H1 (cell line): ENCODE data around the gene MYO1D. TPM values are rescaled to one million over a fixed set of nuclear protein-coding genes. Genes with fewer than 3 reads are reported as not detected.

Experiments used
- CTCF ChIA-PET: fragments of 300-600 bp; sonication (Branson Sonifier 250); formaldehyde crosslinking; loops from one replicate; lab custom pipeline; 2021; ENCODE audit not compliant: partially characterized antibody; lab: Charles Lee
- POLR2A ChIA-PET: fragments of 300-600 bp; sonication (Branson Sonifier 250); formaldehyde crosslinking; loops from one replicate; lab custom pipeline; 2021; ENCODE audit warnings: inconsistent platforms; ENCODE audit not compliant: partially characterized antibody; lab: Charles Lee
- DNase-seq, 2 experiments: peaks; one replicate each; pipeline versions ENCODE4 v3.0.0 to v3.0.0-alpha.2; 2010 to 2022; ENCODE audit warnings: low spot score in 2 of 2, low read depth in 1 of 2, mixed read lengths in 1 of 2
- FAIRE-seq: peaks from 2 replicates; lab custom pipeline; 2011; peaks lifted over from hg19 to GRCh38; lab: Jason Lieb, UNC
- H2AFZ ChIP-seq: 2 replicates; pipeline ENCODE4 v1.8.1; 2012; ENCODE audit warnings: low read length, inconsistent platforms
- H2AK5ac ChIP-seq: 2 replicates; pipeline ENCODE4 v1.6.1; 2013; ENCODE audit warnings: low read depth, low read length
- H2BK120ac ChIP-seq: replicated peaks from 2 replicates; pipeline ENCODE3; 2013; ENCODE audit warnings: low read depth, low read length, inconsistent platforms
- H2BK12ac ChIP-seq: 2 replicates; pipeline ENCODE4 v1.6.1; 2013; ENCODE audit warnings: low read depth, low read length
- H2BK15ac ChIP-seq: 2 replicates; pipeline ENCODE4 v1.6.1; 2013; ENCODE audit warnings: low read length
- H2BK20ac ChIP-seq: 2 replicates; pipeline ENCODE4 v1.6.1; 2013; ENCODE audit warnings: low read length
- H2BK5ac ChIP-seq: 2 replicates; pipeline ENCODE4 v1.6.1; 2013; ENCODE audit warnings: low read depth, low read length
- H3K14ac ChIP-seq: 2 replicates; pipeline ENCODE4 v1.6.1; 2013; ENCODE audit warnings: inconsistent platforms; ENCODE audit not compliant: insufficient read length
- H3K18ac ChIP-seq: 2 replicates; pipeline ENCODE4 v1.6.1; 2013; ENCODE audit warnings: low read length; ENCODE audit errors: extremely low read depth
- H3K23ac ChIP-seq: 2 replicates; pipeline ENCODE4 v1.6.1; 2013; ENCODE audit warnings: inconsistent platforms; ENCODE audit not compliant: insufficient read length
- H3K23me2 ChIP-seq: 2 replicates; pipeline ENCODE4 v1.6.1; 2013; ENCODE audit warnings: low read depth, low read length
- H3K27ac ChIP-seq: 2 replicates; pipeline ENCODE4 v1.6.1; 2011; ENCODE audit warnings: low read depth, low read length, inconsistent platforms
- H3K27me3 ChIP-seq, 4 experiments: replicated peaks in 1 of 4; 1 replicate in 1 of 4; 2 replicates in 3 of 4; pipeline versions ENCODE4 v1.6.1 to v1.8.1; 2011 to 2013; ENCODE audit warnings: low read length in 3 of 4, mild to moderate bottlenecking in 3 of 4, inconsistent platforms in 2 of 4, mixed read lengths in 2 of 4, moderate library complexity in 1 of 4; ENCODE audit not compliant: control insufficient read depth in 3 of 4, insufficient read depth in 3 of 4; ENCODE audit errors: extremely low read depth in 1 of 4
- H3K36me3 ChIP-seq, 4 experiments: 2 replicates each; pipeline versions ENCODE4 v1.6.1 to v1.8.1; 2011 to 2013; ENCODE audit warnings: mild to moderate bottlenecking in 4 of 4, low read length in 3 of 4, moderate library complexity in 2 of 4, control low read depth in 1 of 4, inconsistent platforms in 1 of 4; ENCODE audit not compliant: insufficient read depth in 4 of 4, control insufficient read depth in 2 of 4
- H3K4ac ChIP-seq: replicated peaks from 2 replicates; pipeline ENCODE3; 2013; ENCODE audit warnings: low read length, low read depth, mixed read lengths, inconsistent platforms; ENCODE audit not compliant: insufficient read length
- H3K4me1 ChIP-seq, 4 experiments: replicated peaks in 1 of 4; 1 replicate in 1 of 4; 2 replicates in 3 of 4; pipeline versions ENCODE4 v1.6.1 to v1.8.1; 2011 to 2013; ENCODE audit warnings: low read length in 3 of 4, inconsistent platforms in 2 of 4, mixed read lengths in 1 of 4; ENCODE audit not compliant: insufficient read depth in 4 of 4, control insufficient read depth in 3 of 4
- H3K4me2 ChIP-seq, 2 experiments: 2 replicates each; pipeline versions ENCODE4 v1.6.1 to v1.8.1; 2011 to 2013; ENCODE audit warnings: low read depth in 2 of 2, low read length in 2 of 2, control low read depth in 1 of 2, inconsistent platforms in 1 of 2, mild to moderate bottlenecking in 1 of 2; ENCODE audit not compliant: insufficient read depth in 1 of 2
- H3K4me3 ChIP-seq, 4 experiments: fragments of 200-600, 300-600 bp in 1 of 4; sonication (generic), shearing (Covaris generic), sonication (Bioruptor Twin) in 1 of 4; 2 replicates each; pipeline versions ENCODE4 v1.5.1 to v1.8.1; 2011 to 2016; ENCODE audit warnings: low read length in 4 of 4, low read depth in 3 of 4, control low read depth in 2 of 4, inconsistent platforms in 2 of 4, mild to moderate bottlenecking in 2 of 4, mixed read lengths in 1 of 4, moderate library complexity in 1 of 4; ENCODE audit not compliant: insufficient read depth in 2 of 4; ENCODE audit errors: extremely low read depth in 1 of 4
- H3K56ac ChIP-seq: replicated peaks from 2 replicates; pipeline ENCODE3; 2013; ENCODE audit warnings: low read depth, mild to moderate bottlenecking, mixed read lengths, low read length, inconsistent platforms; ENCODE audit not compliant: insufficient read length
- H3K79me1 ChIP-seq: 2 replicates; pipeline ENCODE4 v1.6.1; 2013; ENCODE audit warnings: low read depth, low read length, control low read depth
- H3K79me2 ChIP-seq, 2 experiments: 2 replicates each; pipeline versions ENCODE4 v1.6.1 to v1.8.1; 2012 to 2013; ENCODE audit warnings: low read length in 2 of 2, mild to moderate bottlenecking in 2 of 2, inconsistent platforms in 1 of 2; ENCODE audit not compliant: insufficient read depth in 2 of 2, control insufficient read depth in 1 of 2
- H3K9ac ChIP-seq, 4 experiments: replicated peaks in 1 of 4; 1 replicate in 1 of 4; 2 replicates in 3 of 4; pipeline versions ENCODE4 v1.6.1 to v1.8.1; 2011 to 2013; ENCODE audit warnings: low read depth in 3 of 4, low read length in 3 of 4, control low read depth in 2 of 4, mild to moderate bottlenecking in 2 of 4, moderate library complexity in 2 of 4, inconsistent platforms in 1 of 4; ENCODE audit errors: extremely low read depth in 1 of 4
- H3K9me3 ChIP-seq, 2 experiments: 2 replicates each; pipeline versions ENCODE4 v1.6.1 to v1.8.1; 2012 to 2013; ENCODE audit warnings: mild to moderate bottlenecking in 2 of 2, moderate library complexity in 2 of 2, control low read depth in 1 of 2, inconsistent platforms in 1 of 2, low read depth in 1 of 2, low read length in 1 of 2, mixed read lengths in 1 of 2; ENCODE audit not compliant: insufficient read depth in 2 of 2
- H4K20me1 ChIP-seq, 2 experiments: replicated peaks in 1 of 2; 2 replicates each; pipeline versions ENCODE3 to v1.8.1; 2011 to 2013; ENCODE audit warnings: inconsistent platforms in 2 of 2, low read length in 2 of 2, mild to moderate bottlenecking in 1 of 2; ENCODE audit not compliant: insufficient read depth in 2 of 2, control insufficient read depth in 1 of 2
- H4K5ac ChIP-seq: 2 replicates; pipeline ENCODE4 v1.6.1; 2013; ENCODE audit warnings: low read length, low read depth, mixed read lengths, inconsistent platforms; ENCODE audit not compliant: insufficient read length
- H4K8ac ChIP-seq: 2 replicates; pipeline ENCODE4 v1.8.0; 2013; ENCODE audit warnings: mild to moderate bottlenecking, moderate library complexity, low read length, inconsistent platforms; ENCODE audit not compliant: insufficient read depth; ENCODE audit errors: extremely low read depth
- H4K91ac ChIP-seq: replicated peaks from 2 replicates; pipeline ENCODE3; 2013; ENCODE audit warnings: low read length, mixed read lengths, inconsistent platforms; ENCODE audit not compliant: insufficient read length
- CBX8 ChIP-seq: fragments of 300-800, 300-1000 bp; sonication (generic); IDR thresholded peaks from 2 replicates; pipeline ENCODE4 v1.7.1; 2016; ENCODE audit warnings: low read depth, low read length, borderline replicate concordance
- CEBPB ChIP-seq: IDR thresholded peaks from 2 replicates; pipeline ENCODE4 v1.6.1; 2012; ENCODE audit warnings: low read depth, low read length
- FOSL1 ChIP-seq: IDR thresholded peaks from 2 replicates; pipeline ENCODE4 v1.6.1; 2011; ENCODE audit warnings: mild to moderate bottlenecking, low read depth, low read length, moderate library complexity; ENCODE audit not compliant: insufficient read depth
- GABPA ChIP-seq: IDR thresholded peaks from 2 replicates; pipeline ENCODE4 v1.6.1; 2011; ENCODE audit warnings: mild to moderate bottlenecking, low read length, moderate library complexity, borderline replicate concordance; ENCODE audit not compliant: insufficient read depth
- NRF1 ChIP-seq: IDR thresholded peaks from 2 replicates; pipeline ENCODE4 v1.6.1; 2011; ENCODE audit warnings: mild to moderate bottlenecking, low read depth, low read length, improper control_type of control experiment
- PHF8 ChIP-seq: fragments of 200-600 bp; sonication (generic); conservative IDR thresholded peaks from 2 replicates; pipeline ENCODE4 v1.7.1; 2012; ENCODE audit warnings: low read depth, mild to moderate bottlenecking, inconsistent platforms, low read length, moderate library complexity
- RNF2 ChIP-seq: fragments of 200-900, 300-1000 bp; sonication (generic); IDR thresholded peaks from 2 replicates; pipeline ENCODE4 v1.7.1; 2016; ENCODE audit warnings: borderline replicate concordance, low read depth, mild to moderate bottlenecking, antibody characterized with exemption, low read length; ENCODE audit not compliant: poor library complexity, severe bottlenecking; ENCODE audit errors: missing control alignments
- RXRA ChIP-seq: IDR thresholded peaks from 2 replicates; pipeline ENCODE4 v1.6.1; 2011; ENCODE audit warnings: low read depth, mild to moderate bottlenecking, low read length, moderate library complexity; ENCODE audit not compliant: insufficient read depth
- TCF12 ChIP-seq: IDR thresholded peaks from 2 replicates; pipeline ENCODE4 v1.6.1; 2011; ENCODE audit warnings: low read depth, mild to moderate bottlenecking, low read length
- WGBS, 2 experiments: shearing (Covaris generic) in 1 of 2; methylation state at CpG; one replicate each; pipeline versions ENCODE4 v1.1.6 to v1.1.7; 2013 to 2015; ENCODE audit warnings: low lambda C conversion rate in 2 of 2, mixed read lengths in 2 of 2, inconsistent platforms in 1 of 2, low coverage in 1 of 2, missing lambda C conversion rate in 1 of 2; ENCODE audit not compliant: insufficient replicate concordance in 2 of 2, insufficient coverage in 1 of 2, insufficient read length in 1 of 2; ENCODE audit errors: extremely low coverage in 1 of 2, missing lambda C conversion rate in 1 of 2; 5-methylcytosine and 5-hydroxymethylcytosine counted together
- polyA plus RNA-seq, 7 experiments: library from polyadenylated mRNA; depleted of rRNA in 3 of 7; stranded (reverse) in 5 of 7; unstranded in 2 of 7; fragments of >200 nt in 5 of 7; fragments of 200-250 nt in 2 of 7; gene quantifications; 1 replicate in 5 of 7; 2 replicates in 1 of 7; 4 replicates in 1 of 7; pipeline versions ENCODE4 v1.2.1 to v1.2.3, GENCODE V29; 2011 to 2013; ENCODE audit warnings: missing spikeins in 2 of 7, mixed read lengths in 2 of 7
- total RNA-seq: library from RNA; stranded (reverse); fragmentation: NEBNext Ultra II Directional; extraction: Animal tissue kit (Norgen Biotek cat#: 25700); gene quantifications from 2 replicates; pipeline ENCODE4 v1.2.1, GENCODE V29; 2021

The MYO1D gene
- total and polyA plus RNA-seq, 2 of the 8 experiments (the other 6 are each of a cell fraction or from before 2014, with no cell fraction given), result 6.5 to 25.4 TPM

GRCh38 chr17:32855620-32856019, 21.3 kb downstream of the MYO1D start:
- Histone ChIP-seq H2BK5ac (no peak overlapping the region), H3K9ac (no peak overlapping the region), H2BK15ac (no peak overlapping the region), H3K79me1 (no peaks in the 10 kb centered on the region; the same call in 1 of the 2 replicates), H3K36me3 (no peaks in the 10 kb centered on the region), H4K91ac (no peak overlapping the region), H2AFZ (no peak overlapping the region), H3K23ac (no peak overlapping the region), H4K20me1 (peaks cover 0 to 2% of the 10 kb centered on the region in 2 experiments), H3K27me3 (no peaks in the 10 kb centered on the region), H2AK5ac (no peak overlapping the region), H3K14ac (no peak overlapping the region), H3K18ac (no peak overlapping the region), H3K4me2 (no peak overlapping the region), H2BK12ac (no peak overlapping the region), H3K56ac (no peak overlapping the region), H3K27ac (no peak overlapping the region), H3K4ac (no peak overlapping the region), H3K23me2 (no peaks in the 10 kb centered on the region), H2BK20ac (no peak overlapping the region), H2BK120ac (no peak overlapping the region), H4K5ac (no peak overlapping the region), H4K8ac (no peak overlapping the region), H3K4me1 (peaks cover 0 to 3% (median 3%) of the 10 kb centered on the region in 4 experiments; a peak in 1 of 7 replicates), H3K4me3 (no peak overlapping the region), H3K79me2 (peaks cover 0 to 2% of the 10 kb centered on the region in 2 experiments; a peak in 2 of 4 replicates), H3K9me3 (no peaks in the 10 kb centered on the region)
- 94% methylated on average over 3 of the region's 3 CpGs; no CpG with 5 or more reads in 1 of the 2 experiments for WGBS, 2 experiments
- POLR2A ChIA-PET, result interaction anchor here (0.7 kb wide), 1 partner anchor 28 kb away, joined by 3 read pairs; no protein-coding TSS in a partner anchor
- no peak for DNase-seq
- FAIRE-seq, result no peak
- CTCF ChIA-PET, result interaction anchor here (0.7 to 10.6 kb wide), 4 partner anchors 17 to 749 kb away, joined by 5 to 52 read pairs (median 8); partner anchors contain the start of gene MYO1D
- no peak for TF ChIP-seq PHF8
- TF ChIP-seq FOSL1, result no peak
- TF ChIP-seq RNF2, result no peak
- TF ChIP-seq GABPA, result no peak
- no peak for TF ChIP-seq CEBPB
- no peak for TF ChIP-seq CBX8
- TF ChIP-seq NRF1, result no peak
- no peak for TF ChIP-seq TCF12
- TF ChIP-seq RXRA, result no peak
